DOHH2 (cell line): ENCODE results near the gene TSEN2.

Source experiments
- H3F3A ChIP-seq: fragments of 200-600 bp; sonication (generic), shearing (Covaris generic); 2 replicates; pipeline ENCODE4 v1.6.0; 2016; ENCODE audit warnings: antibody characterized with exemption, mild to moderate bottlenecking; ENCODE audit not compliant: control insufficient read depth, insufficient read depth
- H3K27ac ChIP-seq: fragments of 200-600 bp; sonication (generic); 2 replicates; pipeline ENCODE4 v1.5.1; 2014; ENCODE audit warnings: low read depth, mild to moderate bottlenecking, low read length, moderate library complexity
- H3K27me3 ChIP-seq: fragments of 200-600 bp; sonication (generic); 2 replicates; pipeline ENCODE4 v1.6.1; 2014; ENCODE audit warnings: mild to moderate bottlenecking, low read length, mixed read lengths; ENCODE audit not compliant: control insufficient read depth
- H3K36me3 ChIP-seq: fragments of 200-600 bp; sonication (generic); 2 replicates; pipeline ENCODE4 v1.6.1; 2014; ENCODE audit warnings: mild to moderate bottlenecking, low read length, moderate library complexity, mixed read lengths; ENCODE audit not compliant: control insufficient read depth
- H3K4me1 ChIP-seq: fragments of 200-600 bp; sonication (generic); 2 replicates; pipeline ENCODE4 v1.6.1; 2014; ENCODE audit warnings: mild to moderate bottlenecking, low read length, mixed read lengths; ENCODE audit not compliant: control insufficient read depth
- H3K4me2 ChIP-seq: fragments of 200-600 bp; sonication (generic); 2 replicates; pipeline ENCODE4 v1.6.0; 2014; ENCODE audit warnings: mild to moderate bottlenecking, low read length, moderate library complexity
- H3K4me3 ChIP-seq: fragments of 200-600 bp; sonication (generic); 2 replicates; pipeline ENCODE4 v1.5.1; 2014; ENCODE audit warnings: mild to moderate bottlenecking, low read length, mixed read lengths
- H3K79me2 ChIP-seq: fragments of 200-600 bp; sonication (generic); 2 replicates; pipeline ENCODE4 v1.6.1; 2014; ENCODE audit warnings: mild to moderate bottlenecking, low read length, mixed read lengths; ENCODE audit not compliant: control insufficient read depth
- H3K9me2 ChIP-seq: fragments of 200-600 bp; sonication (generic); replicated peaks from 2 replicates; pipeline ENCODE4 v1.6.1; 2014; ENCODE audit warnings: mild to moderate bottlenecking, low read length, mixed read lengths; ENCODE audit not compliant: control insufficient read depth
- H3K9me3 ChIP-seq: fragments of 200-600 bp; sonication (generic); 2 replicates; pipeline ENCODE4 v1.6.1; 2014; ENCODE audit warnings: antibody characterized with exemption, low read length, mixed read lengths; ENCODE audit not compliant: control insufficient read depth, insufficient read depth
- H4K20me1 ChIP-seq: fragments of 200-600 bp; sonication (generic); 2 replicates; pipeline ENCODE4 v1.6.0; 2014; ENCODE audit warnings: low read depth, mild to moderate bottlenecking, antibody characterized with exemption, low read length, moderate library complexity; ENCODE audit not compliant: control insufficient read depth, insufficient read depth
- EZH2phosphoT487 ChIP-seq: fragments of 200-600 bp; sonication (generic); IDR thresholded peaks from 2 replicates; pipeline ENCODE4 v1.6.1; 2017; ENCODE audit warnings: borderline replicate concordance, mild to moderate bottlenecking, antibody characterized with exemption, low read length, moderate library complexity, mixed read lengths
- TF ChIP-seq, protein P1 (sequence below): fragments of 200-600 bp; sonication (generic); IDR thresholded peaks from one replicate; pipeline ENCODE4 v1.5.1; 2014; ENCODE audit warnings: antibody characterized with exemption, mild to moderate bottlenecking, low read depth, low read length; ENCODE audit not compliant: poor library complexity, severe bottlenecking

Gene TSEN2

DNA sequence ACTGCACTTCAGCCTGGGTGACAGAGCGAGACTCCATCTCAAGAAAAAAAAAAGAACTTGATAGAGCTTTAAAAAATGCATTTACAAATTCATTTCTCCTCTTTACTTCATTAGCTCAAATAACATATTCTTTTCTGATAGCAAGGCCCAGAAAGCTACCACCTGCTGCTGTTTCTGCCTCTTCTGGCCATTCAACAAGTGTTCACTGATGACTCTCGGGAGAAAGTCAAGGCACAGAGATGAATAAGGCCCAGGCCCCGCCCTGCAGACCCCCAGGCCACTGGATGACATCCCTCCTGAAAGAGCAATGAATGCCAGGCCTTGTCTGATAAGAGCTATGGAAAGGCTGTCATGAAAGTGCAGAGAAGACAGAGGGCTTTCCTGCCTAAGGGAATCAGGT, 13.6 kb upstream of the TSEN2 start:
- Histone ChIP-seq H3K4me3 (no peak overlapping the region), H3F3A (no peaks in the 10 kb centered on the region), H3K4me2 (no peak overlapping the region), H4K20me1 (no peaks in the 10 kb centered on the region), H3K9me2 (no peaks in the 10 kb centered on the region), H3K36me3 (no peaks in the 10 kb centered on the region), H3K79me2 (no peaks in the 10 kb centered on the region), H3K27me3 (peaks cover 15% of the 10 kb centered on the region), H3K9me3 (no peaks in the 10 kb centered on the region), H3K27ac (no peak overlapping the region), H3K4me1 (no peaks in the 10 kb centered on the region)
- TF ChIP-seq EZH2phosphoT487: no peak
- TF ChIP-seq, protein P1, sequence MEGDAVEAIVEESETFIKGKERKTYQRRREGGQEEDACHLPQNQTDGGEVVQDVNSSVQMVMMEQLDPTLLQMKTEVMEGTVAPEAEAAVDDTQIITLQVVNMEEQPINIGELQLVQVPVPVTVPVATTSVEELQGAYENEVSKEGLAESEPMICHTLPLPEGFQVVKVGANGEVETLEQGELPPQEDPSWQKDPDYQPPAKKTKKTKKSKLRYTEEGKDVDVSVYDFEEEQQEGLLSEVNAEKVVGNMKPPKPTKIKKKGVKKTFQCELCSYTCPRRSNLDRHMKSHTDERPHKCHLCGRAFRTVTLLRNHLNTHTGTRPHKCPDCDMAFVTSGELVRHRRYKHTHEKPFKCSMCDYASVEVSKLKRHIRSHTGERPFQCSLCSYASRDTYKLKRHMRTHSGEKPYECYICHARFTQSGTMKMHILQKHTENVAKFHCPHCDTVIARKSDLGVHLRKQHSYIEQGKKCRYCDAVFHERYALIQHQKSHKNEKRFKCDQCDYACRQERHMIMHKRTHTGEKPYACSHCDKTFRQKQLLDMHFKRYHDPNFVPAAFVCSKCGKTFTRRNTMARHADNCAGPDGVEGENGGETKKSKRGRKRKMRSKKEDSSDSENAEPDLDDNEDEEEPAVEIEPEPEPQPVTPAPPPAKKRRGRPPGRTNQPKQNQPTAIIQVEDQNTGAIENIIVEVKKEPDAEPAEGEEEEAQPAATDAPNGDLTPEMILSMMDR: no peak

DNA sequence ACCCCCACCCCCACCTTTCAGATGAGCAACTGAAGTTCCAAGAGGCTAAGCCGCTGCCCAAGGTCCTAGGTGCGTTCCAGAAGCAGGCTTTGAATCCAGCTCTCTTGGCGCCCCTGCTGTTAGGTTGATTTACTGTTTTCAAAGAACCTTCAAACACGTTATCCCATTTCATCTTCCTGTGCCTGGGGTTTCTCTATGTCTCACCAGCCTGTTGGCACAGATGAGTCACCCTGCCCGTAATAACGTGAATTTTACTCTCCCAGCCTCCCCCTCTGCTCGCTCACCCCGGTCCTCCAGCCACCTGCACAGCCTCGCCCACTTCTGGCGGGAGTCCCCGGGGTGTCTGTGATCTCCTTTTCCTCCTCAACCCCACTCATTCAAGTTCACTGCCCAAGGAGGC, 13.0 kb upstream of the TSEN2 start:
- H3K27me3 ChIP-seq: peaks cover 15% of the 10 kb centered on the region
- H3K4me3 ChIP-seq: no peak overlapping the region
- H3K9me2 ChIP-seq: no peaks in the 10 kb centered on the region
- H3K4me1 ChIP-seq: no peaks in the 10 kb centered on the region
- H3K9me3 ChIP-seq: no peaks in the 10 kb centered on the region
- no peaks in the 10 kb centered on the region for H4K20me1 ChIP-seq
- no peak overlapping the region for H3K27ac ChIP-seq
- H3K36me3 ChIP-seq: no peaks in the 10 kb centered on the region
- H3K79me2 ChIP-seq: no peaks in the 10 kb centered on the region
- no peak overlapping the region for H3K4me2 ChIP-seq
- no peaks in the 10 kb centered on the region for H3F3A ChIP-seq
- TF ChIP-seq, protein P1: no peak
- TF ChIP-seq EZH2phosphoT487: no peak

DNA sequence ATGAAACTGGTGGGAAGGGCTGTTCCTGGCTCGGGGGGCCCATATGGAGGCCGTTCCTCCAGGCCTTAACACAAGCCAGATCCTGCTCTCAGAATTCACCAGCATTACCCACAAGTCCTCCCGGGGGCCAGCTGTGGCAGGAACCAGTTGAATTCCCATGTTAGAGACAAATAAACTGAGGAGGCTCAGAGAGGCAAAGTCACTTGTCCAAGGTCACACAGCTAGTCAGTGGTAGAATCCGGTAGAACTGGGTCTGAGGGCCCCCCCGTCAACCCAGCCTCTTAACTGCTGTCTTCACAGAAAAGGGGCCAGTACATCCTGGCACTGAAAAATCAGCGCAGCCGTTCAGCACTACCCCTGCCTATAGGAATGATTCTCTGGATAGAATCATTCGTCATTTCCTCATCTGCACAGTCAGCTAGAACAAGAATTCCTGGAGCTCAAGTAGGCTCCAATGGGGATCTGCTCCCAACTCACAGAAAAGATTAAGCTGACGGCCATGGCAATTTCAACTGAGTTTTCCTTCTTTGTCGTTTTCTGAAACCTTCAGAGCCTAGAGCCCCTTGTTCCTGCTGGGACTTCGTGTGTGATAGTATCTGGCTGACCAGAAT, 12.2 kb upstream of the TSEN2 start:
- no peaks in the 10 kb centered on the region for H3F3A ChIP-seq
- H3K4me2 ChIP-seq: no peak overlapping the region

More for the DNA sequence above, 12.2 kb upstream of the TSEN2 start:
- no peaks in the 10 kb centered on the region for H3K4me1 ChIP-seq
- TF ChIP-seq, protein P1: no peak
- no peak for TF ChIP-seq EZH2phosphoT487
- H3K9me3 ChIP-seq: no peaks in the 10 kb centered on the region
- H3K79me2 ChIP-seq: no peaks in the 10 kb centered on the region
- no peak overlapping the region for H3K27ac ChIP-seq
- no peaks in the 10 kb centered on the region for H3K36me3 ChIP-seq
- H4K20me1 ChIP-seq: no peaks in the 10 kb centered on the region
- H3K27me3 ChIP-seq: peaks cover 15% of the 10 kb centered on the region
- H3K9me2 ChIP-seq: no peaks in the 10 kb centered on the region
- no peak overlapping the region for H3K4me3 ChIP-seq
